Adrenal gland (tissue), 12 donors: ENCODE measurements around the gene GFRA1. TPM values are rescaled to one million over a fixed set of nuclear protein-coding genes. Genes with fewer than 3 reads are reported as not detected.

ENCODE experiments used
- DNase-seq, 7 donors: peaks; one replicate each; pipeline ENCODE4 v3.0.0-alpha.2; 2019 to 2020
- H3K27ac ChIP-seq, 5 donors: fragments of 200-600 bp; sonication (generic) in 4 of 5; 1 replicate in 3 of 5; 2 replicates in 2 of 5; pipeline versions ENCODE4 v1.5.1 to v1.8.0; 2016 to 2020; ENCODE audit warnings: mild to moderate bottlenecking in 1 of 5
- H3K27me3 ChIP-seq: fragments of 200-600 bp; 2 replicates; pipeline ENCODE4 v1.8.0; 2021
- H3K36me3 ChIP-seq, 2 donors: fragments of 200-600 bp; replicated peaks in 1 of 2; 1 replicate in 1 of 2; 2 replicates in 1 of 2; pipeline versions ENCODE4 v1.5.1 to v1.8.0; 2018 to 2022
- H3K4me1 ChIP-seq, 2 donors: fragments of 200-600 bp; replicated peaks in 1 of 2; 1 replicate in 1 of 2; 2 replicates in 1 of 2; pipeline versions ENCODE4 v1.5.1 to v1.8.0; 2018 to 2021
- H3K4me3 ChIP-seq, 4 donors: fragments of 200-600 bp; sonication (generic) in 3 of 4; one replicate each; pipeline ENCODE4 v1.5.1; 2016 to 2018
- H3K9me3 ChIP-seq, 3 donors: fragments of 200-600 bp; sonication (generic) in 1 of 3; replicated peaks in 1 of 3; 1 replicate in 2 of 3; 2 replicates in 1 of 3; pipeline versions ENCODE4 v1.5.1 to v1.8.0; 2016 to 2021
- CTCF ChIP-seq, 6 experiments: fragments of 450-650 bp in 4 of 6; fragments of 200-600 bp in 2 of 6; sonication (generic) in 1 of 6; IDR thresholded peaks; 1 replicate in 5 of 6; 2 replicates in 1 of 6; pipeline versions ENCODE4 v1.5.1 to v1.8.0; 2016 to 2021; ENCODE audit warnings: antibody characterized with exemption in 6 of 6, mild to moderate bottlenecking in 2 of 6, moderate library complexity in 1 of 6
- POLR2A ChIP-seq, 2 donors: fragments of 450-650 bp; IDR thresholded peaks; one replicate each; pipeline ENCODE4 v1.6.1; 2017; ENCODE audit warnings: antibody characterized with exemption in 2 of 2, mild to moderate bottlenecking in 2 of 2, moderate library complexity in 1 of 2
- WGBS, 4 donors: extraction: QIAGEN DNeasy Blood & Tissue Kit in 2 of 4; methylation state at CpG; one replicate each; pipeline versions ENCODE4 v1.1.5 to v1.1.7; 2013 to 2017; 5-methylcytosine and 5-hydroxymethylcytosine counted together
- intact Hi-C, 2 donors: fragments of 100-400 bp; cut with DNase I; formaldehyde crosslinking; loops; one replicate each; pipeline versions ENCODE4 v1.14.1 to v1.15.0; 2022 to 2023
- polyA plus RNA-seq, 3 donors: library from polyadenylated mRNA; stranded (reverse); fragments of 200-250 nt in 2 of 3; fragments of 350-450 nt in 1 of 3; fragmentation: Illumina TruSeq in 1 of 3; extraction: RNeasy Lipid Tissue Mini Kit (QIAGEN cat#74804) in 1 of 3; gene quantifications; one replicate each; pipeline ENCODE4 v1.2.3, GENCODE V29; 2013 to 2014
- total RNA-seq, 9 donors: library from RNA; depleted of rRNA in 4 of 9; stranded (reverse); fragments of >200 nt in 4 of 9; fragments of 120-200 nt in 1 of 9; fragmentation: NEBNext Ultra II Directional in 1 of 9; extraction: Animal tissue kit (Norgen Biotek cat#: 25700) in 1 of 9; gene quantifications; one replicate each; pipeline versions ENCODE4 v1.1.0 to v1.2.4, GENCODE V29; 2013 to 2023
- donor health status: healthy with polysubstance abuse.
- donor health status: Bipolar disorder and iron deficiency.
- donor health status: DM: yes; HTN: yes; CAD: no.
- donor health status: DM: no; HTN: no; CAD: no.
- donor health status: DM: no; HTN: no; CAD: no.
- donor health status: DM: yes; HTN: yes; CAD: no.

GFRA1 gene
- total and polyA plus RNA-seq, 12 donors, result 0.61 to 12.9 (median 2.6) TPM

GRCh38 chr10:116311706-116312490 lies 38.9 kb upstream of the GFRA1 start:
- Histone ChIP-seq H3K4me3 (no peak overlapping the region), H3K36me3 (no peaks in the 10 kb centered on the region), H3K27ac (no peak overlapping the region), H3K27me3 (no peaks in the 10 kb centered on the region), H3K9me3 (no peaks in the 10 kb centered on the region), H3K4me1 (no peaks in the 10 kb centered on the region)
- DNase-seq, result no peak
- TF ChIP-seq CTCF (IDR thresholded peaks at IDR 0.05) (no peak), POLR2A (IDR thresholded peaks at IDR 0.05) (no peak)
- 76 to 85% (median 77%) methylated on average over 2 of the region's 2 CpGs for WGBS, 4 donors
- intact Hi-C loops, result no loop called here

- no peak for TF ChIP-seq CTCF (IDR thresholded peaks at IDR 0.05)
- TF ChIP-seq POLR2A (IDR thresholded peaks at IDR 0.05), result no peak
- H3K9me3 ChIP-seq, result no peaks in the 10 kb centered on the region
- DNase-seq, result no peak
- 85 to 94% (median 88%) methylated on average over 5 of the region's 5 CpGs for WGBS, 4 donors
- H3K27ac ChIP-seq, result no peak overlapping the region
- intact Hi-C loops, result no loop called here
- no peak overlapping the region for H3K4me3 ChIP-seq
- H3K27me3 ChIP-seq, result no peaks in the 10 kb centered on the region
- no peaks in the 10 kb centered on the region for H3K4me1 ChIP-seq
- H3K36me3 ChIP-seq, result no peaks in the 10 kb centered on the region
These were observed 38.0 kb upstream of the GFRA1 start for GRCh38 chr10:116311016-116311415.

- no peak for DNase-seq
- intact Hi-C loops, result no loop called here
- H3K27ac ChIP-seq, result no peak overlapping the region
- H3K27me3 ChIP-seq, result no peaks in the 10 kb centered on the region
- TF ChIP-seq POLR2A (IDR thresholded peaks at IDR 0.05) (no peak), CTCF (IDR thresholded peaks at IDR 0.05) (no peak)
- H3K36me3 ChIP-seq, result no peaks in the 10 kb centered on the region
- H3K9me3 ChIP-seq, result no peaks in the 10 kb centered on the region
- H3K4me3 ChIP-seq, result no peak overlapping the region
- WGBS, 4 donors, result 59 to 73% (median 65%) methylated on average over 4 of the region's 4 CpGs
- H3K4me1 ChIP-seq, result no peaks in the 10 kb centered on the region
These were observed 34.4 kb upstream of the GFRA1 start for GRCh38 chr10:116307455-116307854.

GRCh38 chr10:116306847-116307246 lies 33.8 kb upstream of the GFRA1 start:
- TF ChIP-seq CTCF (IDR thresholded peaks at IDR 0.05), result no peak
- no peak for TF ChIP-seq POLR2A (IDR thresholded peaks at IDR 0.05)
- no peak for DNase-seq
- Histone ChIP-seq H3K27me3 (no peaks in the 10 kb centered on the region), H3K27ac (no peak overlapping the region), H3K4me1 (no peaks in the 10 kb centered on the region), H3K4me3 (no peak overlapping the region), H3K36me3 (no peaks in the 10 kb centered on the region), H3K9me3 (no peaks in the 10 kb centered on the region)
- intact Hi-C loops, result no loop called here
- 63 to 67% (median 65%) methylated on average over 2 of the region's 2 CpGs for WGBS, 4 donors
